ENCODE results near the gene GNPNAT1.

GRCh38 chr14:52780893-52781292 lies 10.5 kb downstream of the GNPNAT1 start:
- TF ChIP-seq, protein P1, sequence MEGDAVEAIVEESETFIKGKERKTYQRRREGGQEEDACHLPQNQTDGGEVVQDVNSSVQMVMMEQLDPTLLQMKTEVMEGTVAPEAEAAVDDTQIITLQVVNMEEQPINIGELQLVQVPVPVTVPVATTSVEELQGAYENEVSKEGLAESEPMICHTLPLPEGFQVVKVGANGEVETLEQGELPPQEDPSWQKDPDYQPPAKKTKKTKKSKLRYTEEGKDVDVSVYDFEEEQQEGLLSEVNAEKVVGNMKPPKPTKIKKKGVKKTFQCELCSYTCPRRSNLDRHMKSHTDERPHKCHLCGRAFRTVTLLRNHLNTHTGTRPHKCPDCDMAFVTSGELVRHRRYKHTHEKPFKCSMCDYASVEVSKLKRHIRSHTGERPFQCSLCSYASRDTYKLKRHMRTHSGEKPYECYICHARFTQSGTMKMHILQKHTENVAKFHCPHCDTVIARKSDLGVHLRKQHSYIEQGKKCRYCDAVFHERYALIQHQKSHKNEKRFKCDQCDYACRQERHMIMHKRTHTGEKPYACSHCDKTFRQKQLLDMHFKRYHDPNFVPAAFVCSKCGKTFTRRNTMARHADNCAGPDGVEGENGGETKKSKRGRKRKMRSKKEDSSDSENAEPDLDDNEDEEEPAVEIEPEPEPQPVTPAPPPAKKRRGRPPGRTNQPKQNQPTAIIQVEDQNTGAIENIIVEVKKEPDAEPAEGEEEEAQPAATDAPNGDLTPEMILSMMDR (IDR thresholded peaks at IDR 0.05; ENCODE audit: insufficient read depth, low read length) = no peak
- no peak for TF ChIP-seq POLR2AphosphoS5 (IDR thresholded peaks at IDR 0.05; ENCODE audit: low read depth)
- no peak for TF ChIP-seq REST (IDR thresholded peaks at IDR 0.05; ENCODE audit: insufficient replicate concordance, low read depth)
- no peak for TF ChIP-seq SPI1 (IDR thresholded peaks at IDR 0.05; ENCODE audit: borderline replicate concordance, low read depth)

Measured in HL-60 (cell line).